ENCODE data around the gene IL1RAPL2.

IL1RAPL2 gene

GRCh38 chrX:105609530-105609929, 1043.5 kb downstream of the IL1RAPL2 start:
- TF ChIP-seq NFIC (IDR thresholded peaks at IDR 0.05) (no peak), EP300 (IDR thresholded peaks at IDR 0.05; ENCODE audit: borderline replicate concordance) (no peak), TCF12 (IDR thresholded peaks at IDR 0.05; ENCODE audit: low read depth) (no peak), USF1 (IDR thresholded peaks at IDR 0.05) (no peak), CEBPB (IDR thresholded peaks at IDR 0.05) (no peak), REST (IDR thresholded peaks at IDR 0.05; ENCODE audit: low read depth) (no peak), TEAD4 (IDR thresholded peaks at IDR 0.05) (no peak), TAF1 (IDR thresholded peaks at IDR 0.05; ENCODE audit: low read depth) (no peak), ZBTB7A (IDR thresholded peaks at IDR 0.05; ENCODE audit: low read depth) (no peak), YY1 (IDR thresholded peaks at IDR 0.05; ENCODE audit: low read depth) (no peak), CREB1 (IDR thresholded peaks at IDR 0.05; ENCODE audit: low read depth) (no peak)

- no peak for TF ChIP-seq USF1 (IDR thresholded peaks at IDR 0.05)
- no peak for TF ChIP-seq RAD21 (IDR thresholded peaks at IDR 0.05; ENCODE audit: low read depth)
- TF ChIP-seq TAF1 (IDR thresholded peaks at IDR 0.05; ENCODE audit: low read depth) = no peak
- TF ChIP-seq CEBPB (IDR thresholded peaks at IDR 0.05) = no peak
- no peak for TF ChIP-seq YY1 (IDR thresholded peaks at IDR 0.05; ENCODE audit: low read depth)
- no peak for TF ChIP-seq REST (IDR thresholded peaks at IDR 0.05; ENCODE audit: low read depth)
- TF ChIP-seq FOXM1 (IDR thresholded peaks at IDR 0.05; ENCODE audit: borderline replicate concordance, low read depth) = no peak
- no peak for TF ChIP-seq CREB1 (IDR thresholded peaks at IDR 0.05; ENCODE audit: low read depth)
- no peak for TF ChIP-seq NFIC (IDR thresholded peaks at IDR 0.05)
- TF ChIP-seq TCF12 (IDR thresholded peaks at IDR 0.05; ENCODE audit: low read depth) = no peak
- TF ChIP-seq ZBTB7A (IDR thresholded peaks at IDR 0.05; ENCODE audit: low read depth) = no peak
- TF ChIP-seq MAX (IDR thresholded peaks at IDR 0.05) = no peak
- TF ChIP-seq EGR1 (IDR thresholded peaks at IDR 0.05) = no peak
- no peak for TF ChIP-seq TEAD4 (IDR thresholded peaks at IDR 0.05)
- no peak for TF ChIP-seq EP300 (IDR thresholded peaks at IDR 0.05; ENCODE audit: borderline replicate concordance)
Measured at GRCh38 chrX:105610411-105610810, 1044.4 kb downstream of the IL1RAPL2 start.

GRCh38 chrX:105618393-105619101, 1052.5 kb downstream of the IL1RAPL2 start:
- TF ChIP-seq RAD21 (IDR thresholded peaks at IDR 0.05; ENCODE audit: low read depth) = no peak
- no peak for TF ChIP-seq EP300 (IDR thresholded peaks at IDR 0.05; ENCODE audit: borderline replicate concordance)
- no peak for TF ChIP-seq TCF12 (IDR thresholded peaks at IDR 0.05; ENCODE audit: low read depth)
- TF ChIP-seq EGR1 (IDR thresholded peaks at IDR 0.05) = no peak
- no peak for TF ChIP-seq NFIC (IDR thresholded peaks at IDR 0.05)
- no peak for TF ChIP-seq FOXM1 (IDR thresholded peaks at IDR 0.05; ENCODE audit: borderline replicate concordance, low read depth)
- TF ChIP-seq USF1 (IDR thresholded peaks at IDR 0.05) = no peak
- TF ChIP-seq REST (IDR thresholded peaks at IDR 0.05; ENCODE audit: low read depth) = no peak
- no peak for TF ChIP-seq MAX (IDR thresholded peaks at IDR 0.05)

GRCh38 chrX:105634180-105634579, 1068.2 kb downstream of the IL1RAPL2 start:
- no peak for TF ChIP-seq ZBTB7A (IDR thresholded peaks at IDR 0.05; ENCODE audit: low read depth)
- TF ChIP-seq TCF12 (IDR thresholded peaks at IDR 0.05; ENCODE audit: low read depth) = no peak
- TF ChIP-seq USF1 (IDR thresholded peaks at IDR 0.05) = no peak
- no peak for TF ChIP-seq MAX (IDR thresholded peaks at IDR 0.05)
- no peak for TF ChIP-seq CEBPB (IDR thresholded peaks at IDR 0.05)
- no peak for TF ChIP-seq REST (IDR thresholded peaks at IDR 0.05; ENCODE audit: low read depth)
- no peak for TF ChIP-seq FOXM1 (IDR thresholded peaks at IDR 0.05; ENCODE audit: borderline replicate concordance, low read depth)
